Activated T-cell treated with anti-CD3 and anti-CD28 coated beads, Interleukin-2, amount 50 U/mL, for 1 hour (primary cell): ENCODE data around the gene NTRK3.
A peak's percentile ranks its signal among the peaks of the same experiment; 100 is the strongest.

ENCODE experiments used
- DNase-seq: peaks from one replicate; pipeline ENCODE4 v3.0.0-alpha.2; 2020

Gene NTRK3

DNA sequence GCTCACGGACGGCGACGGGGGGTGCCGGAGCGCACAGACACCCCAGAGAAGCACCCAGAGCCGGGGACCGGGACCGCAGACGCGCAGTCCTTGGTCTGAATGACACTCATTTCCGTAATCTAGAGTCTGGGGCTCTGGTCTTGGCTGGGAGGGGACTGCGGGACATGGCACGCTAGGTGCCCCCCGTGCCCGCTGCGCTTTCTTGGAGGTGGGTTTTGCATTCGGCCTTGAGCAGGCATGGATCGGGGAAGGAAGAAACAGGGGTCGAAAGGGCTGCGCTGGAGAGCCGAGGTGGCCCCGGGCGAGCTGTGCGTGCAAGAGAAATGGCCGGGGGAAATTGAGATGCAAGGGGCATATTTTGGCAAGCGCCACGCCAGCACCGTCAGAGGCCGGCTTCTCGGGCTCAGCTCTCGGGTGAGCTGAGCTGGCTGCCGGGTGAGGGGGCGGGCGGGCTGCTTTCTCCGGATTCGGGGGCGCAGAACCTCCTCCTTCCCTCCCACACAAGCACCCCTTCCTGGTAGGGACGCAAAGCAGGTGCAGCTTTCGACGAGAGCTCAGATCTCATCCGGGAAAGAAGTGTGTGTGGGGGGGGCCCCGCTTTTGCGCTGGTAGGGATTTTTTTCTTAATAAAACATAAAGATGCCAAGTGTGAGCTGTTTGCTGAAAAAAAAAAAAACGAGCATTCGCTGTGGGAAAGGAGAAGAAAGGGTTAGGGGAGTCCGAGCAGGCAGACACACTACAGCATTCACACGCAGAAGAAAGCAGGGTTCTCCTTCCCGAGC, 963 bp upstream of the NTRK3 start:
- DNase-seq, result no peak

DNA sequence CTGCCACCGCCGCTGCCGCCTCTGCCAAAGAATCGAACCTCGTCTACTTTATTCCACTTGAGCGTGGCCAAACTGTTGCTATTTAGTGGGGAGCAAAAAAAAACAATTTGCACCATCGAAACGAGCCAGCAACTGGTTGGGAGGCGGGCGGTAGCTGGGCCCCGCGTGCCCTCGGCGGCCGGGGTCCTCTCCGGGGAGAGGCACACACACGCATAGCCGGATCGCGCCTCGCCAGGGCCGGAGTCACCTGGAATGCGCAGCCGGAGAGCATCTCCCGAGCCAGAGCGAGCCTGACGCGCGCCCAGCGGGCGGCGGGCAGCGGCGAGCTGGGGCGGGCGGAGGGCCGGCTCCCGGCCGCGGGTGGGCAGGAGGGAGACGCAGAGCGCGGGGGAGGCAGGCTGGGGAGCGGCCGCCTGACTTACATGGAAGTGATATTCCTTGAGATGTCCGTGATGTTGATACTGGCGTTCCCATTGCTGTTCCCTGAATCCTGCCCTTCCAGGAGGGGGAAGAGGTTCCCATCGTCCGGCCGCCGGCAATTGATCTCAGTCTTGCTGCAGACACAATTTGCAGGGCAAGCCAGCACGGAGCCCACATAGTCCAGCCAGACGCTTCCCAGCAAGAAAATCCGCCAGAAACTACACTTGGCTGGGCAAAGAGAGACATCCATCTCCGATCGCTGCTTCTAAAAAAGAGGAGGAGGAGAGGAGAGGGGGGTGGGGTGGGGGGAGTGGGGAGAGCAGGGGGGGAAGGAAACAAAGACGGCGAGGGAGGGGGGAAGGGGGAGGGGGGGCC, 858 bp downstream of the NTRK3 start:
- DNase-seq, result no peak

DNA sequence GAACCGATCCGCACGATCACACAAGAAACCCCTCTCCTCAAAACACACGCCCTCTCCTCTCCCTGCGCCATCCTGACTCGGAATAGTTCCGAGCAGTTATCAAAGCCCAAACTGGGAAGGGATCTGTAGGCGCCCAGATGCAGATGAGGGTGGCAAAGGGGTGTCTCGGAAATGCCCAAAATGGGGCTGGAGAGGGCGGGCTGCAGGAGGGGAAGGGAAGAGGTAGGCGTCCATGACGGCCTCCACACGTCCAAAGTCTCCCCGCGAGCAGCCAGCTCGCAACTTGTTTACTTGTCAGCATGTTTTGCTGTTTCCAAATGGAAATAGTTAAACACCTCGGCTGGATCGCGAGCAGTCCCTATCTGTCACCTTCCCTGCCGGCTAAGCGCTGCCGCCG, 1.5 kb downstream of the NTRK3 start:
- no peak for DNase-seq

DNA sequence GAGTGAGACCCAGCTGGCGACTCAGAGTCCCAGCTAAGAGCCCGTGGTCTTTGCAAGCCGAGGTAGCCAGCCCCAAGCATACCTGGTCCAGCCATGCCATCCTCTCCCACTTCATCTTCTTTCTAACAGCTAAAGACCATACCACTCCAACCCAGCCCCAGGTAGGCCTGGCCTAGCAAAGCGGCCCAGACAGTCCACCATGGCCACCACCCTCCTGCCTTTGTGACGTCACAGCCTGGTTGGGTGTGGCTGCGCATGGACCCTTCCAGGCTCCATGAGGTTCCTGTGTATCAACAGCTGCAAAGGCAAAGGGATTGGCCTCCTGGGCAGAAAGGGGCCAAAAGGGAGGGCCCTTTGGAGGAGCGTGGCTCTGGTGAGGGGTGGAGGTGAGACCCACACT, 4.1 kb downstream of the NTRK3 start:
- no peak for DNase-seq

DNA sequence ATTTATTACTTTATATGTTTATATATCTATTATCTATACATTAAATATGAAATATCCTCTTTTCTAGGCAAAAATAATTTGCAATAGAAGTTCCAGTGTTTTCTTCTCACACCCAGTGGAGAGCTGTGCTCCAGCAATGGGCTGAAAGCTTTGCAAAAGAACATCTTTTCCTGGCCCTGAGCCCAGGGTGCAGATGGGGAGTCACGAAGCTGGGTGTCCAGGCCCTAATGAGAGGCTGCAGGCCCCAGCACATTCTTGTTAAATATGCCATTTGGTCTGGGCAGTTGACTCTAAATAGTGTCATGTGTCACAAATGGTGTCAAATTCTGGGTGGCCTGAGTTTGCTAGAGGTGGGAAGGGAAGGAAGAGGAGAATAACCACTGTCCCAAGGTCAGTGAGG, 5.7 kb downstream of the NTRK3 start:
- DNase-seq, result no peak

GRCh38 chr15:88249220-88249619, 7.3 kb downstream of the NTRK3 start:
- DNase-seq, result no peak

- DNase-seq, result no peak
These were observed 8.6 kb downstream of the NTRK3 start for GRCh38 chr15:88247914-88248313.

DNA sequence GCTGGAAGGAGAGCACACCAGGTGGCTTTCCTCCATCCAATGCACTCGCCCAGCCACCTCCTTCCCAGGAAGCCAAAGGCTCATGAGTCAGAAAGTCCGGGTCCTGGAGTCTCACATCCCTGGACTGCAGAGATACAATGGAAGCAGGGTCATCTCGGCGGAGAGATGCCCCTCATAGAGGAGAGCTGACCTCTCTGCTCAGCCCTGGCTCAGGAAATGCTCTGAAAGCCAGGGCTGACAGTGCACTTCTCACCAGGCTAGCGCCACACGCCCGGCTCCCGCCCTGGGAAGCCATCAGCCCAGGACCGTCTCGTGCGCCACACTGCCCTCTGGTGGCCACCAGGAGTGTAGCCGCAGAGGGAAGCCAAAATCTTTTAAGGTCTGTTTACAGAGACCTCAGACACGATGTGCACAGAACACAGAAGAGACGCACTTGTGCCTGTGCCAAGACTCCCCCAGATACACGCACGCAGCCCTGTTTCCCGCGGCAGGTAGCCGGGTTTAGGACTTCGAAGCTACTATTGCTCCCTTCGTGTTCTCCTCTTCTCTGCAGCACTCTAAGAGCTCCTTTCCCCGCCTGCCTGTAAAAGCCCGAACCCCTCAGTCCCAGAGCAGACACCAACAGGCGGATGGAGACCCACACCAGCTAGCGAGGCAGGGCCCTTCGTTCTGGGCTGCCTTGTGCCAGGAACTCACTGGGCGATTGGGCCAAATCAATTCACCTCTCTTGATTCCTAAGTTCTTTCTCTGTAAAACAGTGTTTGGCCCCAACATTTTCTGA, 9.7 kb downstream of the NTRK3 start:
- DNase-seq, result peak; percentile 76

- DNase-seq, result no peak
These were observed 10.5 kb downstream of the NTRK3 start for GRCh38 chr15:88246081-88246480.

GRCh38 chr15:88243895-88244787, 12.4 kb downstream of the NTRK3 start:
- no peak for DNase-seq

DNA sequence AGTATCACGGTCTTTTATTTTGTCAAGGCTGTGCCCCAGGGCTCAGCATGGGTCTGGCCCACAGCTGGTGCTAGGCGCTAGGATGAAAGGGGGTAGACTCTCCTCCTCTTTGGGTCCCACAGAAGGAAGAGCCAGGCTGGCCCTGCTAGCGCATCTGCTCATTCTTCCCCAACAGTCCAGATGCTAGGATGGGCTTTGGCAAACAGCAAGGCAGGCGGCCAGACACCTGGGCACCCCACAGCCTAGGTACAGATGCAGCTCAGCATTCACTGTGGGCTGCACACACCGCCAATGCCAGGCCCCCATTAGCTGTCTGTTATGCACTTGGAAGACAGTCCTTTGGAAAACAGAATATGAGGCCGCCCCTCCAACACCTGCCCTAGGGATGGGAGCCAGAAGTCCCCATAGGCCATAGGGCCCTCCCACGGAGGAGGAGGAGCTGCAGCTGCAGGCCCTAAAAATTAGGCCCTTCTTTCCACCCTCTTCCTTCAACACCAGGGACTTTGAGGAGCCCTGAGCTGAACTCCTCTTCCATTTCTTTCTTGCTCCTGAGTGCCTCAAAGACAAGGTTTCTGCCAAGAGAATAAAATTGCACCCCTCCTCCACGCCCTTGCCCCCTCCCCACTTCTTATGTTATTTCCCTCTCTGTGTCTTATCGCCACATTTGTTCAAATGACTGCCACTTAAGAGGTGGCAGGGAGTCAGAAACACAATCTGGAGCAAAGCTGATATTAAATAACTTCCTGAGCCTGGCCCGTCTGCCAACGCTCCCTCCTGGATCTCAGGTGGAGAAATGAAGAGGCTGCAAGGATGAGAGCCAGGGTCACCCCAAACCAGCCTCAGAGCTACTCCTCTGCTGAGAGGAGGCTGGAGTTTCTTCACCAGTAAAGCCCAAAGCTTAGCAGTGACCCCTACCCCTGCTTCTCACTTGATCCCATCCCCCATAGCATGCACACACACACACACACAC, 13.7 kb downstream of the NTRK3 start:
- no peak for DNase-seq

DNA sequence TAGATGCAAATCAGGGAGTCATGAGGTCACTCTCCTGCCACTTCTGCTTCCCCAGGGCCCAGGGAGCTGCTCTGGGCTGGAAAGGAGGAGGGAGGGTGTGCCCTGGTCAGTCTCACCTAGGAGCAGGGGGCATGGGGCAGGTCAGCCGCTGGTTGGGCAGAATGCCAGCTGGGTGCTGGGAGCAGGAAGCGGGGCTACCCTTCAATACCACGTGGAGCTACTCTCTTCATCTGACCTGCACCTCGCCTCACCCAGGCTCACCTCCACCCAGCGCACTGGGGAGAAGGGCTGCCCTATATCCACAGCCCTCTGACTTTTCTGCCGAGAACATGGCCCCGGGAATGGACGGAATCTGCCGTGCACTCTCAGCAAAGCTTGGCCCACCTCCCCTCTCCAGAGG, 15.1 kb downstream of the NTRK3 start:
- DNase-seq, result no peak

DNA sequence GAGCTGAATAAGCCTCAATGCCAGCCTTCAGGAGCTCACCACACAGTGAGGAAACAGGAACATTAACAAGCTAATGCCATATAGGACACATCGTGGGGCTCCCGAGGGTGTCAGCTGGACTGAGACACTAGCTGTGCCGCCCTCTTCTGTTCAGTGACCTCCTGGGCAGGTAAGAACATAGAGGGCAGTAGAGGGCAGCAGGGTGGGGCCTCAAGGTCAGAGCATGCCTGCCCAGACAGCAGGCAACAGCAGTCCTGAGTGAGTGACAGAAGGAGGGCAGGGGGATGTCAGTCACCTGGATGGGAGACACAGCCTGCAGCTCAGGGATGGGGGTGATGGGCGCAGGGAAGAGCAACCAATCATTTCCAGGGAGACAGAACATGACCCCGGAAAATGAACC, 15.5 kb downstream of the NTRK3 start:
- DNase-seq, result no peak

DNA sequence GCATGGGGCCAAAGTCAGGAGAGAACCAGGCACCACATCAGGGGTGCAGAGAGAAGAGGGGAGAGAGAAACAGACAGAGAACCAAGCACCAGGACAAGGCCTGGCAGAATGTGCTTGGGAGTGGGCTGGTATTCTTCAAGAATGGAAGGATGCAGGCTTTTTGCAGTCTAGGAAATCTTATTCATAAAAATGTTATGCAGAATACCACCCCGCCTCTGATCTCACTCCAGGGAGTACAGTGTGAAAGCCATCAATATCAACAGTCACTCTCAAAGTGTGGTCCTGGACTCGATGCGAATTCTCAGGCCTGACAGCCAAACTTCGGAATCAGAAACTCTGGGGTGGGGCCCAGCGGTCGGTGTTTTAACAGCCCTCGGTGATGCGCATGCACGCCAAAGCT, 16.9 kb downstream of the NTRK3 start:
- no peak for DNase-seq

DNA sequence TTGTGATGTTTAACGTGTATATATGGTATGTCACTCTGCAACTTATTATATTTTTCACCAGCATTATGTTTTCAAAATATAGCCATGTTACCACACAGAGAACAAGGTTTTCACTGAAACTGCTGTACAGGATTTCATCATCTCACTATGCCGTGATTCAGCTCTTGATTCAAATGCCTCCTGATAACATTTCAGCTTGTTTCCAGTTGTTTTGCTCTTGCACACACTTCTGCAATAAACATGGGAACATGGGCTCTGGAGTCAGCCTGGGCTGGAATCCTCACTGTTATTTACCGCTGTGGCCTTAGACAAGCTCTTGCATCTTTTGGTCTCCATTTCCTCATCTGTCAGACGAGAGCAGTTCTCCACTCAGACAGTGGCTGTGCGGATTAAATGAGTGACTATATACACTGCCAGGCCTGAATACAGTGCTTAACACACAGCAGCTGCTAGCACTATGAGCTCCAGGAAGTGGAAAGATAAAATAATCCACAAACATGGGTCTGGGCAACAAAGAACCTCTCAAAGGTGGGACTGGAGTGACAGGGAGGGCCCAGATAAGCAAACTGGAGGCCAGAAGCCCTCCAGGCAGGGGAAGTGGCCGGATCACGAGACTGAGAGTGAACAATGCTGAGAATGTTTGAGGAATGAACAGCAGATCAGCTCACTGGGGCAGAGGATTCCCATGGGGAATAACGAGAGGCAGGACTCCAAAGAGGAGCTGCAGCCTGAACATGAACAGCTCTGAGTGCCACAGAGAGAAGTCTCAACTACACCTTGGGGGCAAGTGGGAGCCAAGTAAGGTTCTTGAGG, 17.7 kb downstream of the NTRK3 start:
- DNase-seq, result no peak

DNA sequence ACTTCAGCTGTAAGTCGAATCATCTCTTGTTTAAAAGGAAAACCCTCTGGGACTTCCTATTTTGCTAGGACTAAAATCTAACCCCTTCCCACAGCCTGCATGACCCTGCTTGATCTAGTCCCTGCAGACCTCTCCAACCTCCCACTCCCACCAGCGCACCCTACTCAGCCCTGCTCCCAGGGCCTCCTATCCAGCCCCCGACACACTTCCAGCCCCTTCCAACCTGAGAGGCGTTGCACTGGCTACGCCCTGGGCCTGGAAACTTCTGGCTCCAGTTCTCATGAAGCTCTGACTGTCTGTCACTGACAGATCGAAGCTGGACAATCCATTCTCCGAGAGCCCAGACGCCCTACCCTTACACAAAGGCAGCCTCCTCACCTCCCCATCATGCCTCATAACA, 21.8 kb downstream of the NTRK3 start:
- no peak for DNase-seq

GRCh38 chr15:88233921-88234320, 22.6 kb downstream of the NTRK3 start:
- DNase-seq, result no peak

- DNase-seq, result no peak
These were observed 23.8 kb downstream of the NTRK3 start for GRCh38 chr15:88232771-88233201.

DNA sequence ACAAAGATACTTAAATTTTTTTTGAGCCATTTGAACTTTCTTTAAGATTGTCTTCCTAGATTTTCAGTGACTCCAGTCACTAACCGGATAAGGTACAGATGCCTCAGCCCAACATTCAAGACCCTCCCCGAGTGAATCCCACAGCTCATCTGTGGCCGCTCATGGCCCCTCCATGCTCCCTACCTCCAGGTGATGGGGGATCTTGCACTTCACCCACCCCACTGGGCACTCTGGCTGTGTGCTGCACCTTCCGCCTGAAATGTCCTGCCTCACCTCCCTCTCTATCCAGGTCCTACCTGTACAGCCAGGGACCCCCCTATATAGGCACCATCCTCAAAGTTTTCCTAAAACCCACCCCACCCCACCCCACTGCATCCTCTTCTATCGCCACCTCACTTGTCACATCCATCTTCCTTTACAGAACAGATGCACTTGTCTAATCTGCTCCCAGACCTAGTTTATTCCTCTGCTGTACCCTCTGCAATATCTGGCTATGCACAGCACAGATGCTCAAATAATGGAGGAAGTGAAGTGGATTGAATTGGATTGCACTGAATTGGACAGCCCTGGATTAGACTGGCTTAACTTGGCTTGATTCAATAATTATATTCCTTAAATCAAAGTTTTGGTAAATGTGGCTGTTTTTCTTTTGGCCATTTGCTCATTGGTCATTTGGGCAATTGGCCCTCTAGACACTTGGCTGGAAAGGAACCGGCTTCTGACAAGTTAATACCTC, 24.5 kb downstream of the NTRK3 start:
- no peak for DNase-seq

- DNase-seq, result no peak
These were observed 25.7 kb downstream of the NTRK3 start for GRCh38 chr15:88230823-88231222.
